WTC11 (cell line): Measurements from ENCODE around the gene PRKCZ. TPM values are rescaled to one million over a fixed set of nuclear protein-coding genes. Genes with fewer than 3 reads are reported as not detected.

ENCODE experiments used
- ATAC-seq: fragments of 200-7000 bp; cut with Tn5 transposase; 2 replicates; pipeline ENCODE4 v1.10.0; 2021; ENCODE audit warnings: mild to moderate bottlenecking, moderate library complexity
- CTCF ChIA-PET: fragments of 300-600 bp; sonication (Branson Sonifier 250); formaldehyde crosslinking; loops from one replicate; lab custom pipeline; 2021; ENCODE audit warnings: antibody characterized with exemption; lab: Charles Lee
- POLR2A ChIA-PET: fragments of 350-600 bp; sonication (Branson Sonifier 250); formaldehyde crosslinking; loops from one replicate; lab custom pipeline; 2021; ENCODE audit warnings: antibody characterized with exemption; lab: Charles Lee
- DNase-seq: peaks from one replicate; pipeline ENCODE4 v3.0.0; 2021; ENCODE audit warnings: low spot score
- H3K27ac Mint-ChIP-seq: 2 replicates; pipeline ENCODE4 v1.8.0; 2021; ENCODE audit warnings: mixed read lengths
- H3K27me3 Mint-ChIP-seq: 2 replicates; pipeline ENCODE4 v1.8.0; 2021; ENCODE audit warnings: low read depth, mild to moderate bottlenecking, moderate library complexity, mixed read lengths
- H3K36me3 Mint-ChIP-seq: 2 replicates; pipeline ENCODE4 v1.8.0; 2021; ENCODE audit warnings: mixed read lengths
- H3K4me1 Mint-ChIP-seq: 2 replicates; pipeline ENCODE4 v1.8.0; 2022; ENCODE audit warnings: mixed read lengths
- H3K4me3 Mint-ChIP-seq: 2 replicates; pipeline ENCODE4 v1.8.0; 2021; ENCODE audit warnings: mild to moderate bottlenecking, moderate library complexity, mixed read lengths
- H3K9me3 Mint-ChIP-seq: 2 replicates; pipeline ENCODE4 v1.8.0; 2021; ENCODE audit warnings: mixed read lengths
- ETV6 ChIP-seq: sonication (generic); formaldehyde crosslinking; IDR thresholded peaks from 2 replicates; pipeline ENCODE4 v1.8.1; 2022; ENCODE audit warnings: mild to moderate bottlenecking, missing genetic modification reagents
- FOXK1 ChIP-seq: sonication (generic); formaldehyde crosslinking; IDR thresholded peaks from 2 replicates; pipeline ENCODE4 v1.8.0; 2022; ENCODE audit warnings: mild to moderate bottlenecking, moderate library complexity, missing genetic modification reagents
- GABPB1 ChIP-seq: sonication (generic); formaldehyde crosslinking; IDR thresholded peaks from 2 replicates; pipeline ENCODE4 v1.8.1; 2023; ENCODE audit warnings: mild to moderate bottlenecking, missing genetic modification reagents
- GTF2I ChIP-seq: fragments of 250-450 bp; sonication (Bioruptor Pico); conservative IDR thresholded peaks from 2 replicates; pipeline ENCODE4 v1.4.0; 2021; ENCODE audit warnings: mild to moderate bottlenecking
- HMGA2 ChIP-seq: fragments of 250-450 bp; sonication (Bioruptor Pico); IDR thresholded peaks from 2 replicates; pipeline ENCODE4 v1.4.0; 2021; ENCODE audit warnings: mild to moderate bottlenecking, moderate library complexity
- KAT7 ChIP-seq: sonication (generic); formaldehyde crosslinking; IDR thresholded peaks from 2 replicates; pipeline ENCODE4 v1.8.1; 2023; ENCODE audit warnings: missing genetic modification reagents, mild to moderate bottlenecking, borderline replicate concordance
- NFATC4 ChIP-seq: fragments of 250-450 bp; sonication (Bioruptor Pico); IDR thresholded peaks from 2 replicates; pipeline ENCODE4 v1.9.0; 2021; ENCODE audit warnings: mild to moderate bottlenecking
- NFYB ChIP-seq: sonication (generic); formaldehyde crosslinking; conservative IDR thresholded peaks from 2 replicates; pipeline ENCODE4 v1.8.0; 2022; ENCODE audit warnings: low read depth, missing genetic modification reagents
- NR3C1 ChIP-seq: sonication (generic); formaldehyde crosslinking; conservative IDR thresholded peaks from 2 replicates; pipeline ENCODE4 v1.8.1; 2023; ENCODE audit warnings: low read depth, mild to moderate bottlenecking, missing genetic modification reagents
- RORB ChIP-seq: fragments of 250-450 bp; sonication (Bioruptor Pico); IDR thresholded peaks from 2 replicates; pipeline ENCODE4 v1.9.0; 2021; ENCODE audit warnings: mild to moderate bottlenecking
- SMAD3 ChIP-seq: sonication (generic); formaldehyde crosslinking; IDR thresholded peaks from 2 replicates; pipeline ENCODE4 v1.8.0; 2022; ENCODE audit warnings: missing genetic modification reagents, mild to moderate bottlenecking, borderline replicate concordance
- SMAD4 ChIP-seq: sonication (generic); formaldehyde crosslinking; IDR thresholded peaks from 2 replicates; pipeline ENCODE4 v1.8.0; 2022; ENCODE audit warnings: mild to moderate bottlenecking, missing genetic modification reagents
- TP53 ChIP-seq: sonication (generic); formaldehyde crosslinking; IDR thresholded peaks from 2 replicates; pipeline ENCODE4 v1.8.1; 2023; ENCODE audit warnings: mild to moderate bottlenecking, missing genetic modification reagents
- ZBTB21 ChIP-seq: sonication (generic); formaldehyde crosslinking; IDR thresholded peaks from 2 replicates; pipeline ENCODE4 v1.8.1; 2023; ENCODE audit warnings: mild to moderate bottlenecking, missing genetic modification reagents, borderline replicate concordance
- ZNF219 ChIP-seq: sonication (generic); formaldehyde crosslinking; IDR thresholded peaks from 2 replicates; pipeline ENCODE4 v1.8.0; 2023; ENCODE audit warnings: missing genetic modification reagents, mild to moderate bottlenecking, borderline replicate concordance
- ZNF263 ChIP-seq: sonication (generic); formaldehyde crosslinking; IDR thresholded peaks from 2 replicates; pipeline ENCODE4 v1.8.1; 2022; ENCODE audit warnings: low read depth, mild to moderate bottlenecking, moderate library complexity, missing genetic modification reagents
- ZNF317 ChIP-seq: sonication (generic); formaldehyde crosslinking; IDR thresholded peaks from 2 replicates; pipeline ENCODE4 v1.8.1; 2023; ENCODE audit warnings: low read depth, mild to moderate bottlenecking, moderate library complexity, missing genetic modification reagents, borderline replicate concordance
- ZNF416 ChIP-seq: fragments of 250-450 bp; sonication (Bioruptor Pico); IDR thresholded peaks from 2 replicates; pipeline ENCODE4 v1.9.0; 2021; ENCODE audit warnings: mild to moderate bottlenecking, inconsistent platforms
- total RNA-seq: library from RNA; stranded (reverse); gene quantifications from 3 replicates; pipeline ENCODE4 v1.2.3, GENCODE V29; 2021
- TF ChIP-seq, protein P1 (sequence below): sonication (generic); formaldehyde crosslinking; IDR thresholded peaks from 2 replicates; pipeline ENCODE4 v1.8.1; 2023; ENCODE audit warnings: mild to moderate bottlenecking, missing genetic modification reagents, moderate library complexity
- TF ChIP-seq, protein P2 (sequence below): sonication (generic); formaldehyde crosslinking; IDR thresholded peaks from 2 replicates; pipeline ENCODE4 v1.8.0; 2022; ENCODE audit warnings: mild to moderate bottlenecking, missing genetic modification reagents

The PRKCZ gene
- total RNA-seq, 1 experiment from 2014 or later, result 52.5 TPM

DNA sequence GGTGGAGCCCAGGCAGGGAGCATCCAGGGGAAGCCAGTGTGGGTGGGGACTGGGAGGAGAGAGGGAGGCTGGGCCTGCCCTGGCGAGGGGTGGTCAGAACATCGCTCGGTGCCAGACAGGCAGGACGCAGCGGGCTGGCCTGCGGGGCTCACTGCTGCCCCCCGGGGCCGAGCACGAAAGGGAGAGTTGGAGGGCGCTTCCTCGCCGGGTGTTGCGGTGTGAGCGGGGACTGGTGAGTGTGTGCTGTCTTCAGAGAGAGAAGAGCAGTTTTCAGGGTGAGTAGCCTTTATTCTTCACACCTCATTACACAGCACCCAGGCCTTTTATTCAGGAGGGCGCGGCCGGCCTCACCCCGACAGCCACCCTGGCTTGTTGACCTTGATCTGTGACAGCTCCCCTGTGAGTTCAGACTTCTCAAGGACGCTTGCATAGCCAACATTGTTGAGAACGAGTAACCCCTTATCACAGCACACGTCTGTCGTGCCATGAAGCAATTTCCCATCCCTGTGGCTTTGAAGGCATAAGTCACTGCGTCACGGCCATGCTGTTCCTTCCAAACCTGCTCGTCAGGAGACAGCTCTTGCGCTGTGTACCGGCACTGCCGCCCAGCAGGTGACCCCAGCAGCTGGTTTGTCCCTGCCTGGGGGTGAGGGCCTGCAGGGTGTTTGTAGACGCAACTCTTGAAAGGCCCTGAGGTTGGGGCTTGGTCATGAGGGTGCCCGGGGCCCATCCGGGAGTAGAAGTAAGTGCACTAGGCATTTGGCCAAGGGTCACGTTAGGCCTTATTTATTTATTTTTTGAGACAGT, 54.6 kb downstream of the PRKCZ start:
- ChIA-PET CTCF (interaction anchor here (1.3 to 2.2 kb wide), 4 partner anchors 11 to 160 kb away, joined by 3 to 10 read pairs (median 4); no protein-coding TSS in a partner anchor), POLR2A (interaction anchor here (0.5 kb wide), 1 partner anchor 28 kb away, joined by 3 read pairs; no protein-coding TSS in a partner anchor)
- ATAC-seq (peak; percentile 77), DNase-seq (peak; percentile 50)
- Mint-ChIP-seq H3K27ac (no peak overlapping the region), H3K4me1 (peaks cover 7% of the 10 kb centered on the region), H3K4me3 (no peak overlapping the region), H3K27me3 (no peaks in the 10 kb centered on the region), H3K36me3 (peaks cover 4% of the 10 kb centered on the region), H3K9me3 (no peaks in the 10 kb centered on the region)
- TF ChIP-seq GABPB1 (peak; percentile 54; the same call in 1 of the 2 replicates), TP53 (CRISPR knock-in tag) (no peak)

DNA sequence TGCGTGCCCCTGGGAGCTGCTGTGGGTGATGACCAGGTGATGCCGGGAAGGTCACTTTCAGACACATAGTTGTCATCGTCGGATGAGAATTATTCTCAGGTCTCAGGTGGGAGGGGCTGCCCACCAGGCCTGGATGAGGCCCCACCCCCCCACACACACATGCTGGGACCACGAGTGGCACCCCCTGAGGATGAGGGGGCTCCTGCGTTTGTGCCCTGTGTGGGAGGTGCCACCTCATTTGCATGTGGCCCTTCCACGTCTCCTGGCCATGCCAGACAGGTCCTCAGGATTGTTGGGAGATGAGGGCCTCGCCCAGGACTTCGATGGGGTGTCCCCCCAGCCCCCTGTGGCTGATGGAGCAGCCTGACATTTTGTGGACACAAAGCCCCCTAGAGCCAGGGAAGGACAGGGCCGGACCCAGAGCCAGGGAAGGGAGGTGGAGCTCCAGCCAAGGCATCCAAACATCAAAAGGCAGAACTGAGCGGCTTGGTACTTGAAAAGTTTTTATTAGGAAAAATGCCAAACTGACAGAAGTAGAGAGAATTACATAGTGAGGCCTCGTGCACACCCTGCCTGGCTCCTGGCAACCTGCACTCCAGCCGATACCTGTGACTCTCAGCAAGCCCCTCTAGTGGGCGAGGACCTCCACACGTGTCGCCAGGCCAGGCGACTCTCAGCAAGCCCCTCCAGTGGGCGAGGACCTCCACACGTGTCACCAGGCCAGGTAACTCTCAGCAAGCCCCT, 55.7 kb downstream of the PRKCZ start:
- ATAC-seq (no peak), DNase-seq (no peak)
- peaks cover 7% of the 10 kb centered on the region for H3K4me1 Mint-ChIP-seq
- H3K27ac Mint-ChIP-seq, result no peak overlapping the region
- CTCF ChIA-PET, result interaction anchor here (1.3 kb wide), 1 partner anchor 162 kb away, joined by 3 read pairs; no protein-coding TSS in a partner anchor
- no peaks in the 10 kb centered on the region for H3K9me3 Mint-ChIP-seq
- POLR2A ChIA-PET, result no interaction called here
- TF ChIP-seq, protein P1, sequence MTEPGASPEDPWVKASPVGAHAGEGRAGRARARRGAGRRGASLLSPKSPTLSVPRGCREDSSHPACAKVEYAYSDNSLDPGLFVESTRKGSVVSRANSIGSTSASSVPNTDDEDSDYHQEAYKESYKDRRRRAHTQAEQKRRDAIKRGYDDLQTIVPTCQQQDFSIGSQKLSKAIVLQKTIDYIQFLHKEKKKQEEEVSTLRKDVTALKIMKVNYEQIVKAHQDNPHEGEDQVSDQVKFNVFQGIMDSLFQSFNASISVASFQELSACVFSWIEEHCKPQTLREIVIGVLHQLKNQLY, result no peak
- TF ChIP-seq TP53 (CRISPR knock-in tag) (no peak), ZNF219 (CRISPR knock-in tag) (no peak), ZBTB21 (CRISPR knock-in tag) (no peak), FOXK1 (CRISPR knock-in tag) (no peak), GABPB1 (no peak), SMAD3 (CRISPR knock-in tag) (no peak), NFATC4 (CRISPR knock-in tag) (no peak), RORB (no peak), KAT7 (CRISPR knock-in tag) (no peak), ZNF416 (CRISPR knock-in tag) (no peak), HMGA2 (CRISPR knock-in tag) (no peak), ETV6 (CRISPR knock-in tag) (no peak), GTF2I (CRISPR knock-in tag) (no peak), NFYB (no peak), SMAD4 (CRISPR knock-in tag) (no peak), ZNF317 (CRISPR knock-in tag) (no peak)
- TF ChIP-seq, protein P2, sequence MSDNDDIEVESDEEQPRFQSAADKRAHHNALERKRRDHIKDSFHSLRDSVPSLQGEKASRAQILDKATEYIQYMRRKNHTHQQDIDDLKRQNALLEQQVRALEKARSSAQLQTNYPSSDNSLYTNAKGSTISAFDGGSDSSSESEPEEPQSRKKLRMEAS (CRISPR knock-in tag), result no peak
- peaks cover 4% of the 10 kb centered on the region for H3K36me3 Mint-ChIP-seq
- H3K4me3 Mint-ChIP-seq, result no peak overlapping the region
- no peaks in the 10 kb centered on the region for H3K27me3 Mint-ChIP-seq

DNA sequence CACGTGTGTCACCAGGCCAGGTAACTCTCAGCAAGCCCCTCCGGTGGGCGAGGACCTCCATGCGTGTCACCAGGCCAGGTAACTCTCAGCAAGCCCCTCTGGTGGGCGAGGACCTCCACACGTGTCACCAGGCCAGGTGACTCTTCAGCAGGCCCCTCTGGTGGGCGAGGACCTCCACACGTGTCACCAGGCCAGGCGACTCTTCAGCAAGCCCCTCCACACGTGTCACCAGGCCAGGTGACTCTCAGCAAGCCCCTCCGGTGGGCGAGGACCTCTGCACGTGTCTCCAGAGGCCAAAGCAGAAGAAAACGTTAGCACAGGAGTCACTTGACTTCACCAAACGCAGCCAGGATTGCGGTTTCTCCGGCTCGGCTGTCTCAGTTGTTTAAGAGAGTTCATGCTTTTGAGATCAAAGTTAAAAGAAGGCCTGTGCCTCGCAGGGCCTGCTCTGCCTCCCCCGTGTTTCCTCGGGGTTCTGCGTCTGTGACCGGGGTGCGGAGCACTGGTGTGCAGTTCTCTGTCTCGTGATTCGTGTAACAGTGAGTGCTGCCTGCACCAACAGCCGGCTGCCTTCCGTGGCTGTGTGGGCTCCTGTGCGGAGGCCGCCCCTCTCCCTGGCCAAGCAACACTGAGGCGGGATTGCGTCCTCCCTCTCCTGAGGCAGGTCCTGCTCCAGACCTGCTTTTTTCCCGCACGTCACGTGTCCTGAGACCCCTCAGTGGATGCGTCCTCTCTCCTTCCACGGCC, 56.6 kb downstream of the PRKCZ start:
- DNase-seq (no peak), ATAC-seq (no peak)
- H3K27me3 Mint-ChIP-seq, result no peaks in the 10 kb centered on the region
- H3K9me3 Mint-ChIP-seq, result no peaks in the 10 kb centered on the region
- H3K36me3 Mint-ChIP-seq, result peaks cover 4% of the 10 kb centered on the region; the same call in 1 of the 2 replicates
- TF ChIP-seq NR3C1 (no peak), ZNF263 (CRISPR knock-in tag) (no peak), SMAD4 (CRISPR knock-in tag) (no peak)
- H3K4me1 Mint-ChIP-seq, result peaks cover 7% of the 10 kb centered on the region
- peak overlapping the region; percentile 23; the same call in 1 of the 2 replicates for H3K27ac Mint-ChIP-seq
- ChIA-PET CTCF (interaction anchor here (1.3 kb wide), 1 partner anchor 33 kb away, joined by 3 read pairs; no protein-coding TSS in a partner anchor), POLR2A (no interaction called here)
- H3K4me3 Mint-ChIP-seq, result no peak overlapping the region
